IPS-NIHi7 (cell line): Measurements from ENCODE around the gene SASS6.
"Not testable (repeated sequence)": the region's sequence is repeated elsewhere in the genome, so short reads cannot be mapped to it uniquely, and the experiment has no call there.

Source experiments
- DNase-seq: peaks from one replicate; pipeline ENCODE4 v3.0.0; 2012; ENCODE audit warnings: mixed read lengths; ENCODE audit errors: extremely low spot score

Gene SASS6

GRCh38 chr1:100047235-100047708, 85.5 kb downstream of the SASS6 start:
- DNase-seq: not testable (repeated sequence)

- DNase-seq: no peak
Observed at GRCh38 chr1:100045206-100045605, 87.5 kb downstream of the SASS6 start.

DNA sequence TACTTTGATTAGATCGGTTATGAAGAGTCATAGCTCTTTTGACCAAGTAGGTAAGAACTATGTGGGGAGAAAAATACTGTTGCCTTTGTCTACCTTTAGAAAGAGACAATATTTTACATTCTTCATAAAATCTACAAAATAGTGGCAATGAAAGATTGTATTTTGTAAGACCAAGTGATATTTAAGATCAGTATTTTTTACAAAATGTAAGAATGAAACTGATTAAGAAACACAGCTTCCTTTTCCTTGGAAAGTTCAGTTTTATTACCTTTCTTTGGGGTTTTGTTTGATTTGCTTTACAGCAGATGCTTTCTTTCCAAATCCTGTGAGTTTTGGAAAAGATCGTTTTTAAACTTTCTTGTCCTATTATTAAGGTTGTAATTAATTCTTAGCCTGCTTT, 93.1 kb downstream of the SASS6 start:
- no peak for DNase-seq

- peak; percentile 43 for DNase-seq
Observed at GRCh38 chr1:100038660-100039287, 94.0 kb downstream of the SASS6 start.

DNA sequence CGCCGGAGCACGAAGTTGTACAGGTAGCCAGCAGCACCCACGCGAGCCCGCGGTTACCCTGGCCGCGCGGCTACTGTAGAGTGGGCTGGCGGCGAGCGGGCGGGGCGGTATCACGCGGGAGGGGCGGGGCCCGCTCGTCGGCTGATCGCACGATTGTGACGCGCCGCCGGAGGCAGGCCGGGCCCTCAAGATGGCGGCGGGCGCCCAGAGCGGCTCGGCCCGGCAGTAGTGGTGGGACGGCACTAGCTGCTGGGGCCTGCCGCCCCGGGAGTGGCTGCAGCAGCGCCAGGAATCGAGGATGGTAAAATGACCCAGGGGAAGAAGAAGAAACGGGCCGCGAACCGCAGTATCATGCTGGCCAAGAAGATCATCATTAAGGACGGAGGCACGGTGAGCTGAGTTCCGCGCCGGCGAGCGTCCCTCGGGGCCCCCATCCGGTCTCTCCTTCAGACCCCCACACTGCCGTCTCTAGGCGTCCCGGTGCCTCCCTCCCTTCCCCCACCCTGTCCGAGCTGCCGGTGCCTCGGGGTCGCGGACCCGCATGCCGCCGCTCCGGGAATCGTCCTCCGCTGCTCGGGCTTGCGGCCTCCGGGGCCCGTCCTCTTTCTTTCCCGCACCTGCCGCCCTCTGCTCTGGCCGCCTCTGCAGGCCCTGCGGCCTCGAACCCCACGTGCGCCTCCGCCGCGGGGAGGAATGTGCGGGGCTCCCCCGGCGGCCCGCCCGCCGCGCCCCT, 94.6 kb downstream of the SASS6 start:
- peak; percentile 93 for DNase-seq

DNA sequence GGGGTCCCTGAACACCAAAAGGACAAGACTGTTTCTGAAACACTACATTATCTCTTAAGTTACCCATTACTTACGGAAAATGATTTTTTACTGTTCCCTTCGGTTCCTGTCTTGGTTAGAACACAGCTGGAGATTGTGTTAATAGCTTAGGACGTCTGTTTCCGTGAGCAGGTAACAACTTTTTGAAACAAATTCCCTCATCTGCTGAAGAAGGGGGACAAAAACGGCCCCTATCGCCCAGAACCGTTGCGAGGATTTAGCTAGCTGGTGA, 95.1 kb downstream of the SASS6 start:
- DNase-seq: no peak

GRCh38 chr1:100036718-100037655, 95.7 kb downstream of the SASS6 start:
- no peak for DNase-seq

DNA sequence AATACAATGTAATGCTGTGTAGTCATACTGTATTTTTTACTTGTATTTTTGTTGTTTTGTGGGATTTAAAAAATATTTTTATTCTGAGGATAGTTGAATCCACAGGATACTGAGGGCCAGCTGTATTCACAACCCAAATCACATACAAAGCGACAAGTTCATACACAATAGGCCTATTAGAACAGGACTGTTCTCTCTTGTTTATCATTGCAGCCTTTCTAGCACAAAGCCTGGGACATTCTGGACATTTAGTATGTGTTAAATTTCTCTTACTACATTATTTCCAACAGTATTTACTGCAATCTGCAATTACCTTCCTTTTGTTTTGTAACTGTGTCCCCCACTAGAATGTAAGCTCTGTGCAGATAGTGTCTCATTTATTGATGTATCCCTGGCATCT, 97.5 kb downstream of the SASS6 start:
- no peak for DNase-seq

GRCh38 chr1:100034470-100034869, 98.3 kb downstream of the SASS6 start:
- DNase-seq: peak; percentile 31
